Gastrocnemius medialis (tissue), 4 donors: ENCODE measurements around the gene CDA.

ENCODE experiments used
- CTCF ChIP-seq, 5 experiments: fragments of 450-650 bp in 3 of 5; fragments of 200-600 bp in 2 of 5; sonication (generic) in 2 of 5; IDR thresholded peaks in 4 of 5; conservative IDR thresholded peaks in 1 of 5; 1 replicate in 4 of 5; 2 replicates in 1 of 5; pipeline ENCODE4 v1.5.1; 2016 to 2019; ENCODE audit warnings: antibody characterized with exemption in 5 of 5, mild to moderate bottlenecking in 3 of 5, moderate library complexity in 3 of 5
- POLR2A ChIP-seq, 2 donors: fragments of 450-650 bp; IDR thresholded peaks; one replicate each; pipeline ENCODE4 v1.6.1; 2017; ENCODE audit warnings: antibody characterized with exemption in 2 of 2, mild to moderate bottlenecking in 2 of 2, moderate library complexity in 2 of 2

GRCh38 chr1:20597650-20598049 lies 8.8 kb downstream of the CDA start:
- TF ChIP-seq CTCF (IDR thresholded peaks at IDR 0.05 in 4 of 5, conservative IDR thresholded peaks at IDR 0.05 in 1 of 5) = no peak
- no peak for TF ChIP-seq POLR2A (IDR thresholded peaks at IDR 0.05)
